ENCODE results near the gene ART5. TPM values are rescaled to one million over a fixed set of nuclear protein-coding genes. Genes with fewer than 3 reads are reported as not detected.

Gene ART5
- total and polyA plus RNA-seq, 2 experiments from 2014 or later: 6.4 to 12.9 TPM

GRCh38 chr11:3623121-3623520 is 18.7 kb downstream of the ART5 start:
- Histone ChIP-seq H3K4me1 (ENCODE audit: insufficient read depth) (no peaks in the 10 kb centered on the region), H3K27ac (ENCODE audit: low read depth) (no peak overlapping the region), H3K27me3 (ENCODE audit: insufficient read depth) (no peaks in the 10 kb centered on the region), H3K36me3 (ENCODE audit: insufficient read depth) (no peaks in the 10 kb centered on the region), H3K4me2 (no peak overlapping the region), H2AFZ (no peak overlapping the region), H3K79me2 (replicated peaks; ENCODE audit: insufficient read depth) (no peaks in the 10 kb centered on the region), H3K4me3 (no peak overlapping the region), H4K20me1 (replicated peaks; ENCODE audit: insufficient read depth) (no peaks in the 10 kb centered on the region), H3K9me2 (ENCODE audit: insufficient read depth) (0 out of 2 replicates have a peak, but pooled peaks cover 3% of the 10 kb centered on the region), H3F3A (replicated peaks; ENCODE audit: low read depth) (no peaks in the 10 kb centered on the region)
- no peak for TF ChIP-seq ZNF331 (CRISPR knock-in tag; IDR thresholded peaks at IDR 0.05; ENCODE audit: low read depth)
- no peak for TF ChIP-seq REST (IDR thresholded peaks at IDR 0.05; ENCODE audit: unreplicated experiment)
- Mint-ChIP-seq H3K36me3 (ENCODE audit: low read depth) (no peaks in the 10 kb centered on the region), H3K9me3 (no peaks in the 10 kb centered on the region), H3K4me3 (no peak overlapping the region), H3K27me3 (ENCODE audit: insufficient read depth, low read depth, poor library complexity) (peaks cover 11% of the 10 kb centered on the region), H3K4me1 (peaks cover under 1% of the 10 kb centered on the region; the same call in 1 of the 3 replicates), H3K27ac (no peak overlapping the region)
- no peak for DNase-seq (ENCODE audit: low spot score)
- no peak for ATAC-seq

GRCh38 chr11:3622521-3622920 is 19.3 kb downstream of the ART5 start:
- no peak overlapping the region for H3K27ac Mint-ChIP-seq
- no peaks in the 10 kb centered on the region for H3K36me3 Mint-ChIP-seq (ENCODE audit: low read depth)
- Histone ChIP-seq H3F3A (replicated peaks; ENCODE audit: low read depth) (no peaks in the 10 kb centered on the region), H2AFZ (no peak overlapping the region), H3K4me1 (ENCODE audit: insufficient read depth) (no peaks in the 10 kb centered on the region), H3K4me3 (no peak overlapping the region), H3K4me2 (no peak overlapping the region), H3K9me2 (ENCODE audit: insufficient read depth) (0 out of 2 replicates have a peak, but pooled peaks cover 3% of the 10 kb centered on the region), H3K79me2 (replicated peaks; ENCODE audit: insufficient read depth) (no peaks in the 10 kb centered on the region), H3K36me3 (ENCODE audit: insufficient read depth) (no peaks in the 10 kb centered on the region), H4K20me1 (replicated peaks; ENCODE audit: insufficient read depth) (no peaks in the 10 kb centered on the region), H3K27me3 (ENCODE audit: insufficient read depth) (no peaks in the 10 kb centered on the region), H3K27ac (ENCODE audit: low read depth) (no peak overlapping the region)
- ATAC-seq (no peak), DNase-seq (ENCODE audit: low spot score) (no peak)
- no peaks in the 10 kb centered on the region for H3K9me3 Mint-ChIP-seq
- no peak overlapping the region for H3K4me3 Mint-ChIP-seq
- TF ChIP-seq JUNB (IDR thresholded peaks at IDR 0.05; ENCODE audit: unreplicated experiment) (no peak), REST (IDR thresholded peaks at IDR 0.05; ENCODE audit: unreplicated experiment) (no peak), ZNF114 (CRISPR knock-in tag; IDR thresholded peaks at IDR 0.05) (no peak), NANOG (IDR thresholded peaks at IDR 0.05; ENCODE audit: borderline replicate concordance) (no peak), CREB1 (CRISPR knock-in tag; IDR thresholded peaks at IDR 0.05; ENCODE audit: low read depth) (no peak), CTCF (conservative IDR thresholded peaks at IDR 0.05; ENCODE audit: low read depth in 2 of 2) (no peak), ZNF331 (CRISPR knock-in tag; IDR thresholded peaks at IDR 0.05; ENCODE audit: low read depth) (no peak), POLR2AphosphoS5 (IDR thresholded peaks at IDR 0.05; ENCODE audit: low read depth) (no peak), STAT1 (IDR thresholded peaks at IDR 0.05; ENCODE audit: unreplicated experiment) (no peak), EZH2 (IDR thresholded peaks at IDR 0.05; ENCODE audit: low read depth, unreplicated experiment) (no peak), ETS1 (IDR thresholded peaks at IDR 0.05) (no peak)
- peaks cover 11% of the 10 kb centered on the region for H3K27me3 Mint-ChIP-seq (ENCODE audit: insufficient read depth, low read depth, poor library complexity)
- peaks cover 6% of the 10 kb centered on the region for H3K4me1 Mint-ChIP-seq

Measured in GM23338 (cell line).